ENCODE data around the gene SETD2. TPM values are rescaled to one million over a fixed set of nuclear protein-coding genes. Genes with fewer than 3 reads are reported as not detected.
"Not testable (repeated sequence)": the region's sequence is repeated elsewhere in the genome, so short reads cannot be mapped to it uniquely, and the experiment has no call there.

SETD2 gene
- total RNA-seq, 6 experiments from 2014 or later = 20.3 to 27.0 (median 21.9) TPM

DNA sequence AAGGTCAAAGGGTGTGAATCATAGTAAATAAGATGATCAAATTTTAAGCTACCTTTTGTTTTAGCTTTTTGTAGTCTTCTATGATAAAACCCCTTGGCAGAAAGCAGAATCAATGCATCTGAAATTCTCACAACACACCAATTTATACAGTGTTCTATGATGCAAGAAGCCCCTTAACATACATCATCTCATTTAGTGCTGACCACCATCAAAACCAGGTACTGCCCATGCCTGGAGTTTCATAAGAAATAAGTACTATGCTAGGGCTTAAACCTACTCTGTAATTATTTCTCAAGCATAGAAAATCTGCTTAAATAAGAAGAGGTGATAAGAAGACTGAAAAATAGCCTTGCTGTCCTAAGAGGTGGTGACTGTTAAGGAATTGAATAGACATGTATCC is 116.8 kb downstream of the SETD2 start:
- no peak overlapping the region for H3K27ac ChIP-seq
- H3K9me3 ChIP-seq = no peaks in the 10 kb centered on the region
- no peaks in the 10 kb centered on the region for H3K4me1 ChIP-seq
- H3K36me3 ChIP-seq = peaks cover 0 to 29% (median 8%) of the 10 kb centered on the region in 4 donors
- DNase-seq (no peak), ATAC-seq (peak in 1 of 4 donors; percentile 7)
- H3K27me3 ChIP-seq = no peaks in the 10 kb centered on the region
- intact Hi-C loops (cut with DNase I) = no loop called here
- TF ChIP-seq, protein P1, sequence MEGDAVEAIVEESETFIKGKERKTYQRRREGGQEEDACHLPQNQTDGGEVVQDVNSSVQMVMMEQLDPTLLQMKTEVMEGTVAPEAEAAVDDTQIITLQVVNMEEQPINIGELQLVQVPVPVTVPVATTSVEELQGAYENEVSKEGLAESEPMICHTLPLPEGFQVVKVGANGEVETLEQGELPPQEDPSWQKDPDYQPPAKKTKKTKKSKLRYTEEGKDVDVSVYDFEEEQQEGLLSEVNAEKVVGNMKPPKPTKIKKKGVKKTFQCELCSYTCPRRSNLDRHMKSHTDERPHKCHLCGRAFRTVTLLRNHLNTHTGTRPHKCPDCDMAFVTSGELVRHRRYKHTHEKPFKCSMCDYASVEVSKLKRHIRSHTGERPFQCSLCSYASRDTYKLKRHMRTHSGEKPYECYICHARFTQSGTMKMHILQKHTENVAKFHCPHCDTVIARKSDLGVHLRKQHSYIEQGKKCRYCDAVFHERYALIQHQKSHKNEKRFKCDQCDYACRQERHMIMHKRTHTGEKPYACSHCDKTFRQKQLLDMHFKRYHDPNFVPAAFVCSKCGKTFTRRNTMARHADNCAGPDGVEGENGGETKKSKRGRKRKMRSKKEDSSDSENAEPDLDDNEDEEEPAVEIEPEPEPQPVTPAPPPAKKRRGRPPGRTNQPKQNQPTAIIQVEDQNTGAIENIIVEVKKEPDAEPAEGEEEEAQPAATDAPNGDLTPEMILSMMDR (IDR thresholded peaks at IDR 0.05) = no peak
- no peak for TF ChIP-seq POLR2A (IDR thresholded peaks at IDR 0.05)
- H3K4me3 ChIP-seq = no peak overlapping the region

DNA sequence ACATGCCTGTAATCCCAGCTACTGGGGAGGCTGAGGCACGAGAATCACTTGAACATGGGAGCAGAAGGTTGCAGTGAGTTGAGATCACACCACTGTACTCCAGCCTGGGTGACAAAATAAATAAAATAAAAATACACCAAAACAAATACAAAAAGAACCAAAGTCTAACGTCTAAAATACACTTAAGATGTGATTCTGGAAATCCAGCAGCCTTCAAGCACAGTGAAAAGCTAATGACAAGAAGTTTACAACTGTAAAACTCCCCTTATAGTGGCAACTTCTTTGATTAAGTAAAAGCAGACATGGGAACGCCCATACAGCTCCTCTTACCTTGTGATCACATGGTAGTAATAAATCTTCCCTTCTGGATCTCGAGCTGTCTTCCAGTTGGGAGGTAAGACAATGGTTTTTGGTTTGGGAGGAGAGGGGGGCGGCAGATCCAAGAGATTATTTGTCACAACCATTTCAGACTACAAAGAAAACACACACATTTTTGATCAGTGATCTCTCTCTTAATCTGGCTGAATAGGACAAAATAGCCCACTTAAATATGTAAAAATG is 121.6 kb downstream of the SETD2 start:
- intact Hi-C loops (cut with DNase I) = no loop called here
- no peak for ATAC-seq
- TF ChIP-seq POLR2A (IDR thresholded peaks at IDR 0.05) = no peak
- TF ChIP-seq, protein P1 (IDR thresholded peaks at IDR 0.05) = no peak
- Histone ChIP-seq H3K4me3 (no peak overlapping the region), H3K36me3 (peaks cover 11 to 68% (median 23%) of the 10 kb centered on the region in 4 donors), H3K27ac (no peak overlapping the region), H3K27me3 (no peaks in the 10 kb centered on the region), H3K9me3 (no peaks in the 10 kb centered on the region), H3K4me1 (no peaks in the 10 kb centered on the region)
- DNase-seq = no peak
- 64% methylated on average over 2 of the region's 5 CpGs for WGBS (ENCODE audit: insufficient coverage, low coverage, low lambda C conversion rate, missing lambda C conversion rate)

- Histone ChIP-seq H3K27me3 (no peaks in the 10 kb centered on the region), H3K27ac (no peak overlapping the region), H3K9me3 (no peaks in the 10 kb centered on the region), H3K4me3 (no peak overlapping the region), H3K36me3 (peaks cover 13 to 79% (median 23%) of the 10 kb centered on the region in 4 donors), H3K4me1 (peaks cover 0 to 5% (median 0%) of the 10 kb centered on the region in 4 donors)
- intact Hi-C loops (cut with DNase I) = no loop called here
- no peak for ATAC-seq
- TF ChIP-seq POLR2A (IDR thresholded peaks at IDR 0.05) = no peak
- TF ChIP-seq, protein P1 (IDR thresholded peaks at IDR 0.05) = no peak
- WGBS (ENCODE audit: insufficient coverage, low coverage, low lambda C conversion rate, missing lambda C conversion rate) = 96% methylated on average over 3 of the region's 3 CpGs
- no peak for DNase-seq
Measured at GRCh38 chr3:47041114-47041513, 122.8 kb downstream of the SETD2 start.

DNA sequence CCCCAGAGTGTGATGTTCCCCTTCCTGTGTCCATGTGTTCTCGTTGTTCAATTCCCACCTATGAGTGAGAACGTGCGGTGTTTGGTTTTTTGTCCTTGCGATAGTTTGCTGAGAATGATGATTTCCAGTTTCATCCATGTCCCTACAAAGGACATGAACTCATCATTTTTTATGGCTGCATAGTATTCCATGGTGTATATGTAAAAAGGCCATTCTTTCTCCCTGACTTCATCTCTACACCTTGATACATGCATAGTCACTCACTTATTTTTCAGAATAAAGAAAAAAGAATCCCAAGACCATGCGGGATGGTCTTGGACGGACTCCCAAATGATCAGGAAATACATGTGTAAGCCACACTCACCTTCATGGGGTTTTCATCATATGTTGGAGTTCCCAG is 126.6 kb downstream of the SETD2 start:
- H3K4me1 ChIP-seq; ATAC-seq; H3K9me3 ChIP-seq; intact Hi-C loops (cut with DNase I); DNase-seq; H3K27ac ChIP-seq; H3K27me3 ChIP-seq; H3K4me3 ChIP-seq: not testable (repeated sequence)
- 62% methylated on average over 4 of the region's 6 CpGs for WGBS (ENCODE audit: insufficient coverage, low coverage, low lambda C conversion rate, missing lambda C conversion rate)
- H3K36me3 ChIP-seq = peaks cover 14 to 62% (median 16%) of the 10 kb centered on the region in 4 donors

DNA sequence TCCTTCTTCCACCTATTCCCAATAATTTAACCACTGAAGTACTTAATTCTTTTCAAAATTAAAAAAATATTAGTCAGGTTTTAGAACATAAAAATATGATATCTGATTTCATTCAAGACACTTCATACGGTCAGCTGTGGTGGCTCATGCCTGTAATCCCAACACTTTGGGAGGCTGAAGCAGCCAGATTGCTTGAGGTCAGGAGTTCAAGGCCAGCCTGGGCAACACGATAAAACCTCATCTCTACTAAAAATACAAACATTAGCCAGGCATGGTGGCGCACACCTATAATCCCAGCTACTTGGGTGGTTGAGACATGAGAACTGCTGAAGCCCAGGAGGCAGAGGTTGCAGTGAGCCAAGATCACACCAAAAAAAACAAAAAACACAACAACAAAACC is 127.8 kb downstream of the SETD2 start:
- Histone ChIP-seq H3K27ac (no peak overlapping the region), H3K36me3 (peaks cover 7 to 50% (median 13%) of the 10 kb centered on the region in 4 donors), H3K9me3 (no peaks in the 10 kb centered on the region), H3K4me1 (peaks cover 0 to 7% (median 0%) of the 10 kb centered on the region in 4 donors), H3K27me3 (no peaks in the 10 kb centered on the region), H3K4me3 (no peak overlapping the region)
- DNase-seq = no peak
- no peak for TF ChIP-seq POLR2A (IDR thresholded peaks at IDR 0.05)
- TF ChIP-seq, protein P1 (IDR thresholded peaks at IDR 0.05) = no peak
- 55% methylated on average over 3 of the region's 3 CpGs for WGBS (ENCODE audit: insufficient coverage, low coverage, low lambda C conversion rate, missing lambda C conversion rate)
- intact Hi-C loops (cut with DNase I) = no loop called here
- peak in 1 of 4 donors; percentile 12 for ATAC-seq

Data from right lobe of liver (tissue), 6 donors.